Measurements from ENCODE around the gene SUGCT. TPM values are rescaled to one million over a fixed set of nuclear protein-coding genes. Genes with fewer than 3 reads are reported as not detected.

Gene SUGCT
- total and polyA plus RNA-seq, 2 of the 8 experiments (the other 6 are each of a cell fraction or from before 2014, with no cell fraction given), result 2.8 to 5.4 TPM

- H2AFZ ChIP-seq (ENCODE audit: low read length), result no peak overlapping the region
- H3K36me3 ChIP-seq (ENCODE audit: control insufficient read depth in 2 of 4, insufficient read depth in 4 of 4, low read length in 3 of 4), result no peaks in the 10 kb centered on the region
- H3K27ac ChIP-seq (ENCODE audit: low read depth, low read length), result no peak overlapping the region
- no peak overlapping the region for H3K56ac ChIP-seq (replicated peaks; ENCODE audit: insufficient read length, low read depth, low read length)
- no peaks in the 10 kb centered on the region for H3K4me1 ChIP-seq (replicated peaks in 1 of 4; ENCODE audit: control insufficient read depth in 3 of 4, insufficient read depth in 4 of 4, low read length in 3 of 4)
- H3K27me3 ChIP-seq (replicated peaks in 1 of 4; ENCODE audit: control insufficient read depth in 3 of 4, extremely low read depth in 1 of 4, insufficient read depth in 3 of 4, low read length in 3 of 4), result no peaks in the 10 kb centered on the region
- H3K4me2 ChIP-seq (ENCODE audit: insufficient read depth in 1 of 2, low read depth in 2 of 2, low read length in 2 of 2), result no peak overlapping the region
- H4K91ac ChIP-seq (replicated peaks; ENCODE audit: insufficient read length, low read length), result no peak overlapping the region
- H3K14ac ChIP-seq (ENCODE audit: insufficient read length), result no peak overlapping the region
- ChIA-PET POLR2A (ENCODE audit: partially characterized antibody) (interaction anchor here (0.5 kb wide), 1 partner anchor 180 kb away, joined by 3 read pairs; no protein-coding TSS in a partner anchor), CTCF (ENCODE audit: partially characterized antibody) (no interaction called here)
- no peak overlapping the region for H2BK15ac ChIP-seq (ENCODE audit: low read length)
- no peak overlapping the region for H2BK12ac ChIP-seq (ENCODE audit: low read depth, low read length)
- no peaks in the 10 kb centered on the region for H3K79me2 ChIP-seq (ENCODE audit: control insufficient read depth in 1 of 2, insufficient read depth in 2 of 2, low read length in 2 of 2)
- no peak overlapping the region for H3K4me3 ChIP-seq (ENCODE audit: extremely low read depth in 1 of 4, insufficient read depth in 2 of 4, low read depth in 3 of 4, low read length in 4 of 4)
- no peak overlapping the region for H4K5ac ChIP-seq (ENCODE audit: insufficient read length, low read depth, low read length)
- TF ChIP-seq HDAC2 (IDR thresholded peaks at IDR 0.05; ENCODE audit: borderline replicate concordance in 1 of 2, low read depth in 2 of 2, low read length in 2 of 2) (no peak), JUN (IDR thresholded peaks at IDR 0.05; ENCODE audit: low read depth, low read length) (no peak), CHD2 (IDR thresholded peaks at IDR 0.05; ENCODE audit: low read length) (no peak), EGR1 (IDR thresholded peaks at IDR 0.05; ENCODE audit: borderline replicate concordance, low read depth, low read length) (no peak), FOSL1 (IDR thresholded peaks at IDR 0.05; ENCODE audit: insufficient read depth, low read depth, low read length) (no peak)
- H2BK5ac ChIP-seq (ENCODE audit: low read depth, low read length), result no peak overlapping the region
- H3K4ac ChIP-seq (replicated peaks; ENCODE audit: insufficient read length, low read depth, low read length), result no peak overlapping the region
- H2AK5ac ChIP-seq (ENCODE audit: low read depth, low read length), result no peak overlapping the region
- FAIRE-seq (no peak), DNase-seq (ENCODE audit: low read depth in 1 of 2, low spot score in 2 of 2) (no peak)
- no peak overlapping the region for H2BK120ac ChIP-seq (replicated peaks; ENCODE audit: low read depth, low read length)
- H2BK20ac ChIP-seq (ENCODE audit: low read length), result no peak overlapping the region
- H3K9ac ChIP-seq (replicated peaks in 1 of 4; ENCODE audit: extremely low read depth in 1 of 4, low read depth in 3 of 4, low read length in 3 of 4), result no peak overlapping the region
- no peak overlapping the region for H3K18ac ChIP-seq (ENCODE audit: extremely low read depth, low read length)
- no peaks in the 10 kb centered on the region for H3K9me3 ChIP-seq (ENCODE audit: insufficient read depth in 2 of 2, low read depth in 1 of 2, low read length in 1 of 2)
- no peaks in the 10 kb centered on the region for H3K23me2 ChIP-seq (ENCODE audit: low read depth, low read length)
- no peak overlapping the region for H3K23ac ChIP-seq (ENCODE audit: insufficient read length)
- H4K20me1 ChIP-seq (replicated peaks in 1 of 2; ENCODE audit: control insufficient read depth in 1 of 2, insufficient read depth in 2 of 2, low read length in 2 of 2), result no peaks in the 10 kb centered on the region
- no peak overlapping the region for H4K8ac ChIP-seq (ENCODE audit: extremely low read depth, insufficient read depth, low read length)
- H3K79me1 ChIP-seq (ENCODE audit: low read depth, low read length), result no peaks in the 10 kb centered on the region
Measured at GRCh38 chr7:40883826-40884225, 749.0 kb downstream of the SUGCT start.
